HepG2 (cell line): Measurements from ENCODE around the gene GZF1. TPM values are rescaled to one million over a fixed set of nuclear protein-coding genes. Genes with fewer than 3 reads are reported as not detected.

Source experiments
- ARNTL ChIP-seq: sonication (generic); formaldehyde crosslinking; IDR thresholded peaks from 2 replicates; pipeline ENCODE4 v1.4.0; 2020; ENCODE audit warnings: mild to moderate bottlenecking, missing genetic modification reagents
- ATF1 ChIP-seq: IDR thresholded peaks from 2 replicates; pipeline ENCODE4 v1.6.1; 2016; ENCODE audit warnings: mild to moderate bottlenecking, control low read depth
- CBX1 ChIP-seq: IDR thresholded peaks from one replicate; pipeline ENCODE4 v1.6.1; 2016; ENCODE audit warnings: antibody characterized with exemption, low read depth
- CHD2 ChIP-seq: IDR thresholded peaks from 2 replicates; pipeline ENCODE4 v1.6.1; 2011; ENCODE audit warnings: low read depth, low read length, improper control_type of control experiment
- ESRRA ChIP-seq: sonication (generic); formaldehyde crosslinking; IDR thresholded peaks from 2 replicates; pipeline ENCODE4 v1.5.1; 2020; ENCODE audit warnings: mild to moderate bottlenecking, low read depth, missing genetic modification reagents
- HOXA5 ChIP-seq: sonication (generic); formaldehyde crosslinking; IDR thresholded peaks from 2 replicates; pipeline ENCODE4 v1.4.0; 2020; ENCODE audit warnings: missing genetic modification reagents
- HOXD1 ChIP-seq: sonication (generic); formaldehyde crosslinking; IDR thresholded peaks from 2 replicates; pipeline ENCODE4 v1.5.0; 2020; ENCODE audit warnings: missing genetic modification reagents
- KAT7 ChIP-seq: IDR thresholded peaks from 2 replicates; pipeline ENCODE4 v1.6.1; 2018; ENCODE audit warnings: borderline replicate concordance, missing compliant biosample characterization
- KDM3A ChIP-seq: IDR thresholded peaks from 2 replicates; pipeline ENCODE4 v1.6.1; 2018; ENCODE audit warnings: low read depth, missing compliant biosample characterization
- MAFG ChIP-seq: sonication (generic); formaldehyde crosslinking; IDR thresholded peaks from 2 replicates; pipeline ENCODE4 v1.5.1; 2020; ENCODE audit warnings: mild to moderate bottlenecking, missing genetic modification reagents
- NKX3-1 ChIP-seq: sonication (generic); formaldehyde crosslinking; IDR thresholded peaks from 2 replicates; pipeline ENCODE4 v1.5.0; 2020; ENCODE audit warnings: missing genetic modification reagents
- NR0B2 ChIP-seq: sonication (generic); formaldehyde crosslinking; IDR thresholded peaks from 2 replicates; pipeline ENCODE4 v1.4.0; 2020; ENCODE audit warnings: mild to moderate bottlenecking, missing genetic modification reagents
- ONECUT2 ChIP-seq: sonication (generic); formaldehyde crosslinking; IDR thresholded peaks from 2 replicates; pipeline ENCODE4 v1.4.0; 2020; ENCODE audit warnings: missing genetic modification reagents
- POLR2G ChIP-seq: fragments of 200-400 bp; formaldehyde crosslinking; IDR thresholded peaks from 2 replicates; pipeline ENCODE4 v1.6.1; 2018; ENCODE audit warnings: mild to moderate bottlenecking, low read depth, low read length, moderate library complexity
- RBAK ChIP-seq: sonication (generic); formaldehyde crosslinking; IDR thresholded peaks from 2 replicates; pipeline ENCODE4 v1.5.1; 2020; ENCODE audit warnings: mild to moderate bottlenecking, missing genetic modification reagents
- SALL1 ChIP-seq: sonication (generic); formaldehyde crosslinking; IDR thresholded peaks from 2 replicates; pipeline ENCODE4 v1.8.0; 2022; ENCODE audit warnings: mild to moderate bottlenecking, missing genetic modification reagents
- SRF ChIP-seq: IDR thresholded peaks from 2 replicates; pipeline ENCODE4 v1.6.1; 2011; ENCODE audit warnings: mild to moderate bottlenecking, low read depth, low read length, moderate library complexity
- ZIK1 ChIP-seq: sonication (generic); formaldehyde crosslinking; IDR thresholded peaks from 2 replicates; pipeline ENCODE4 v1.5.0; 2020; ENCODE audit warnings: mild to moderate bottlenecking, low read depth, missing genetic modification reagents, borderline replicate concordance
- ZNF282 ChIP-seq: fragments of 450-650 bp; IDR thresholded peaks from 2 replicates; pipeline ENCODE4 v1.6.1; 2018; ENCODE audit not compliant: partially characterized antibody
- ZNF484 ChIP-seq: sonication (generic); formaldehyde crosslinking; IDR thresholded peaks from 2 replicates; pipeline ENCODE4 v1.5.1; 2020; ENCODE audit warnings: mild to moderate bottlenecking, low read depth, missing genetic modification reagents, borderline replicate concordance
- ZNF572 ChIP-seq: sonication (generic); formaldehyde crosslinking; IDR thresholded peaks from 2 replicates; pipeline ENCODE4 v1.5.1; 2020; ENCODE audit warnings: mild to moderate bottlenecking, missing genetic modification reagents
- ZNF644 ChIP-seq: IDR thresholded peaks from 2 replicates; pipeline ENCODE4 v1.6.1; 2016; ENCODE audit warnings: low read depth
- ZNF766 ChIP-seq: sonication (generic); formaldehyde crosslinking; IDR thresholded peaks from 2 replicates; pipeline ENCODE4 v1.5.0; 2020; ENCODE audit warnings: missing genetic modification reagents, borderline replicate concordance
- ZNF781 ChIP-seq: sonication (generic); formaldehyde crosslinking; IDR thresholded peaks from 2 replicates; pipeline ENCODE4 v1.5.1; 2020; ENCODE audit warnings: borderline replicate concordance, mild to moderate bottlenecking, missing genetic modification reagents; ENCODE audit errors: not compliant biosample characterization
- ZNF790 ChIP-seq: sonication (generic); formaldehyde crosslinking; IDR thresholded peaks from 2 replicates; pipeline ENCODE4 v1.8.0; 2022; ENCODE audit warnings: missing genetic modification reagents, mild to moderate bottlenecking, borderline replicate concordance
- polyA plus RNA-seq, 8 experiments: library from polyadenylated mRNA; depleted of rRNA in 3 of 8; stranded (reverse) in 7 of 8; unstranded in 1 of 8; fragments of >200 nt; fragmentation: Illumina TruSeq in 4 of 8; extraction: Trizol in 4 of 8; gene quantifications; 2 replicates each; pipeline versions ENCODE4 v1.2.1 to v1.2.3, GENCODE V29; 2011 to 2016; ENCODE audit warnings: low read depth in 4 of 8, missing spikeins in 1 of 8, mixed read lengths in 1 of 8; ENCODE audit not compliant: insufficient read depth in 1 of 8
- total RNA-seq, 5 experiments: library from RNA; depleted of rRNA; stranded (reverse); fragments of >200 nt; fragmentation: Illumina TruSeq; extraction: Trizol; gene quantifications; 2 replicates each; pipeline ENCODE4 v1.2.3, GENCODE V29; 2016; ENCODE audit warnings: low read depth in 1 of 5
- TF ChIP-seq, protein P1 (sequence below): sonication (generic); formaldehyde crosslinking; IDR thresholded peaks from 2 replicates; pipeline ENCODE4 v1.5.0; 2020; ENCODE audit warnings: missing genetic modification reagents, mild to moderate bottlenecking, borderline replicate concordance

The GZF1 gene
- total and polyA plus RNA-seq, 2 of the 13 experiments (the other 11 are each of a cell fraction or from before 2014, with no cell fraction given), result 16.9 to 26.0 TPM

DNA sequence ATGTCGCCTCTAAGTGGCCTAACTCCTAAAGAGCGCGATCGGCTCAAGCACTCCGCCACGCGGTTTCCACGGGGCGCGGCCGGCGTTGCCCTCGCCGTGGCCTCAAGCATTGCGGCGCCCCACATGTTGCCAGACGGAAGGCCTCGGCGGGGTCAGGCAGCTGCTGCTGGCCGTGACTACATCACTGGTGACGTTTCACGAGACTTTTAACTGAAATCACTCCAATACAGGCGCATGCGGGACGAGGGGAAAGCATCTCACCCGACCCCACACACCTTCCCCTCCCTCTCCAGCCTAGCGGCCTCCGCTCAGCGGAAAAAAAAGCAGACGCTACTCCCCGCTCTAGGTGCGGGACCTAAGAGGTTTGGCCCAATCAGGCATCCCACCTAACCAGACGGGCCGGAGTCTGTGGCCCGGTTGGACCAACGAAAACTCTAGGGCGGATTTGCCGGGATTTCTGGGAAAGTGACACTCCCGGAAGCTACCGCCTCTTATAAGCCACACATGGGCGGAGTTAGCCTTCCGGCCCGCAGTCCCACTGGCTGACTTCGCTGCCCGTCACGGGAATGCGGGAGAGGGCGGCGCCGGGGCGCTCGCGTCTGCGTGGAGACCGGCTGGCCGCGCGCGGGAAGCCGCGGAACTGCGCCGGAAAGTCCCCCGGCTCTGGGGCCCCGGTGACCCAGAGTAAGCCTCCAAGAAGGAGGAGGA is 11.6 kb upstream of the GZF1 start, which contains the start of gene NXT1 (continued):
- peak; percentile 96 for TF ChIP-seq ZNF781
- TF ChIP-seq SALL1 (CRISPR knock-in tag), result peak; percentile 93
- peak; percentile 80; the same call in 1 of the 2 replicates for TF ChIP-seq ZIK1 (CRISPR knock-in tag)
- peak; percentile 41; the same call in 1 of the 2 replicates for TF ChIP-seq ESRRA (CRISPR knock-in tag)
- no peak; the same call in 1 of the 2 replicates for TF ChIP-seq SRF
- 0 out of 2 replicates have a peak, but pooled peaks have one; percentile 62 for TF ChIP-seq RBAK (CRISPR knock-in tag)
- peak; percentile 67 for TF ChIP-seq CBX1
- TF ChIP-seq KDM3A (CRISPR knock-in tag), result peak; percentile 92
- peak; percentile 88 for TF ChIP-seq ATF1
- peak; percentile 50; the same call in 1 of the 2 replicates for TF ChIP-seq ZNF790 (CRISPR knock-in tag)
- peak; percentile 91 for TF ChIP-seq NR0B2
- TF ChIP-seq POLR2G, result peak; percentile 94
- TF ChIP-seq ARNTL (CRISPR knock-in tag), result peak; percentile 78
- no peak for TF ChIP-seq ZNF644
- no peak; the same call in 1 of the 2 replicates for TF ChIP-seq ZNF766
- TF ChIP-seq CHD2, result no peak
- TF ChIP-seq, protein P1, sequence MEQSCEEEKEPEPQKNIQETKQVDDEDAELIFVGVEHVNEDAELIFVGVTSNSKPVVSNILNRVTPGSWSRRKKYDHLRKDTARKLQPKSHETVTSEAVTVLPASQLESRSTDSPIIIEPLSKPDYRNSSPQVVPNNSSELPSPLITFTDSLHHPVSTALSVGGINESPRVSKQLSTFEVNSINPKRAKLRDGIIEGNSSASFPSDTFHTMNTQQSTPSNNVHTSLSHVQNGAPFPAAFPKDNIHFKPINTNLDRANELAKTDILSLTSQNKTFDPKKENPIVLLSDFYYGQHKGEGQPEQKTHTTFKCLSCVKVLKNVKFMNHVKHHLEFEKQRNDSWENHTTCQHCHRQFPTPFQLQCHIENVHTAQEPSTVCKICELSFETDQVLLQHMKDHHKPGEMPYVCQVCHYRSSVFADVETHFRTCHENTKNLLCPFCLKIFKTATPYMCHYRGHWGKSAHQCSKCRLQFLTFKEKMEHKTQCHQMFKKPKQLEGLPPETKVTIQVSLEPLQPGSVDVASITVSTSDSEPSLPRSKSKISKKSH (CRISPR knock-in tag), result peak; percentile 90
- TF ChIP-seq ZNF282, result no peak
- TF ChIP-seq KAT7, result 0 out of 2 replicates have a peak, but pooled peaks have one; percentile 50
- TF ChIP-seq ZNF572 (CRISPR knock-in tag), result 0 out of 2 replicates have a peak, but pooled peaks have one; percentile 27
- peak; percentile 30; the same call in 1 of the 2 replicates for TF ChIP-seq NKX3-1 (CRISPR knock-in tag)
- TF ChIP-seq ZNF484 (CRISPR knock-in tag), result no peak
- no peak for TF ChIP-seq MAFG (CRISPR knock-in tag)
- TF ChIP-seq HOXD1 (CRISPR knock-in tag), result no peak; the same call in 1 of the 2 replicates
- no peak for TF ChIP-seq ONECUT2 (CRISPR knock-in tag)
- peak; percentile 83; the same call in 1 of the 2 replicates for TF ChIP-seq HOXA5 (CRISPR knock-in tag)
